ENCODE measurements around the gene ARFGAP1. TPM values are rescaled to one million over a fixed set of nuclear protein-coding genes. Genes with fewer than 3 reads are reported as not detected.
"Not testable (repeated sequence)": the region's sequence is repeated elsewhere in the genome, so short reads cannot be mapped to it uniquely, and the experiment has no call there.

Gene ARFGAP1
- polyA plus RNA-seq, 4 donors = 62.3 to 77.0 (median 67.9) TPM

DNA sequence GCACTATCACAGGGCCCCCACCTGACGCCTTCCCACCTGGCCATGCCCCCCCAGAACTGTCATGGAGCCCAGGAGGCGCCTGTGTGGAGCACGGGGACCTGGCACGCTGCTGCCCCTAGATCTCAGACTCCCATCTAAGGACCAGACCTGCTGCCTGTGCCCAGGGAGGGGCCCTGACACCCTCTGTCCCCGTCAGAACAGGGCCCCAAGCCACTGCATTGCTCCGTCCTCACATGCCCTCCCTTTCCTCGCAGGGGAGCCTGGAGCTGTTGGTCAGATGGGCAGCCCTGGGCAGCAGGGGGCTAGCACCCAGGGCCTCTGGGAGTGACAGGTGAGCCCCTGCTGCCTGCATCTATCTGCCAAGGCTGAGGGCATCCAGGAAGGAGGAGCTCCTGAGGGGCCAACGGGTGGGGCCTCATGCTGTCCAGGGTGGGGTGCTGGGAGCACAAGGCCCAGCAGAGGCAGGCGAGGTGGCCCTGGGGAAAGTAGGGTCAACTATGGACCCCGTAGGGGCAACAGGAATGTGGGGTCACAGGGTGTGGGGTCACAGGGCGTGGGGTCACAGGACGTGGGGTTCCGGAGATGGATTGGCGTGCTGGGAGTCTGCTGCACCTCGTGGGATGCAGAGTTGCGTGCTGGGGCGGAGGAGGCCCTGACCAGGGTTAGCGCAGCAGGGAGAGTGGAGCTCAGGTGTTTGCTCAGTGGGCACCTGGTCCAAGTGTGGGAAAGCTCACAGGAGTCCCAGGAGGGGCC lies 56.9 kb downstream of the ARFGAP1 start:
- no peak for DNase-seq (ENCODE audit: low read depth in 4 of 4, low spot score in 3 of 4)

DNA sequence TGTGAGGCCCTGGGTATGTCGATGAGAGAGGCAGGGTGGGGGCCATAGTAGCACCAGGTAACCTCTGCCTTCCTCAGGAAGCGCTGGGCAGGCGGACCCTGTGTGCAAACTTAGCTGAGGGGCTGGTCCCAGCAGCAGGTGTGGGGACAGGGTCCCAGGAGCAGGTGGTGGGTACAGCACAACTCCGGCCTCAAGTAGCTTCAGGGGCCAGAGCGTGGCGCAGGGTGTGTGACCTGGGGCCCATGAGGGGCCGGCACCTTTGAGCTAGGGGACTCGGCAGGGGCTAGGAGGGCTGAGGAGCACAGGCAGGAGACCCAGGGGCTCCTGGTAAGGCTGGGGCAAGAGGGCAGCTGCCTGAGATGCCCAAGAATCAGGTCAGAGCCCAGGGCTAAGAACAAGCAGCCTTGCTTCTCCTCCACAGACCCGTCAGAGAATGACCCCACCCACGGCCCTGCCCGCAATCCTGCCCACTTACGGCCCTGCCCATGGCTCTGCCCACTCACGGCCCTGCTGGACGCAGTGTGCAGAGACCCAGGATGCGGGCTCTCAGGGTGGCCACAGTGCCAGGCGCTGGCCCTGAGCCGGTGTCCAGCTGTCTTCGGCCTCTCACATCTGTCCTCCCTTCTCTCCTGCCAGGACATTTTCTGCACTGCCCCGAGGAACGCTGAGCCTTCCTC lies 57.6 kb downstream of the ARFGAP1 start:
- DNase-seq (ENCODE audit: low read depth in 4 of 4, low spot score in 3 of 4) = no peak

DNA sequence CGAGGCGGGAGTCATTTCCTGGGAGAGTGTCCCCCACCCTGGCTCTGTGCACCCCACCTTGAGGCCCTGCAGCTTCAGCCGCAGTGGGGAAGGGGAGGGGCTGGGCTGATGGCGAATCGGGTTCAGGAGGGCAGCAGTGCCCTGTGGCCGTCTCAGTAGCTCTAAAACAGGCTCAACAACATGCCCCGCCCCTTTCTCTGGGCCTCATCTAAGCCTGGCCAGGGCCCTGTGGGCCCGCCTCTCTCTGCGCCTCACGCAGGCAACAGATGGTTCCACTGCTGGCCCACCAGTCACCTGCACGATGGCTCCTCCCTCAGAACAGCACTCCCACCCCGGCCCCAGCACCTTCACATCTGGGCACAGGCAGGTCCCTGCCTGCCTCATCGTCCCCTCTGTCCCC lies 58.3 kb downstream of the ARFGAP1 start:
- no peak for DNase-seq (ENCODE audit: low read depth in 4 of 4, low spot score in 3 of 4)

DNA sequence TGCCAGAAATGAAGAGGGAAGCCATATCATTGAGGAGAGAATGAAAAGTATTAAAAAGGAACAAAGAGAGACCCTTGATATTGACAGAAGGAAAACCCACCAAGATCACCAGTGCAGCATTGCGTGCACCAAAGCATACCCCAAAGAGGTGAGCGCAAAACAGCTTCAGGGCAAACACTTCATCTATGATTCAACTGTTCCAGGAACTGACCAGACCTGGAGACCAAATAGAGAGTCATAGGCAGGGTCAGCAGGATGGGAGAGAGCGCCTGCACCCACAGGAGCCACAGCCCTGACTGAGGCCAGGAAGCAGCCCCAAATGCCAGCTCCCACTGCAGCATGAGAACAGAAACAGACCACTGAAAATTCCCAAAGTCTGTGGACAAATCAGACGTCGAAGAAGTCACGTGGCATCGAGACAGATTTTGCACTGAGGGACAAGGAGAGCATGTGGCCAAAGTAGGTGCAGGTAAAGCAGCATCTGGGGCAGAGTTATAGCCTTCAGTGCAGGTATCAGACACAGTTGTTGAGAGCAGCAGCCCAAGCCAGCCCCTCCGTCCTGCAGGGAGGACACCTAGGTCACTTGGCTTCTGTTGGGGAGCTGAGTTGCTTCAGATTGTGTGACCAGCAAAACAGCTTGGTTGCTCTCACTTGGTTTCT lies 59.3 kb downstream of the ARFGAP1 start:
- no peak for DNase-seq (ENCODE audit: low read depth in 4 of 4, low spot score in 3 of 4)

DNA sequence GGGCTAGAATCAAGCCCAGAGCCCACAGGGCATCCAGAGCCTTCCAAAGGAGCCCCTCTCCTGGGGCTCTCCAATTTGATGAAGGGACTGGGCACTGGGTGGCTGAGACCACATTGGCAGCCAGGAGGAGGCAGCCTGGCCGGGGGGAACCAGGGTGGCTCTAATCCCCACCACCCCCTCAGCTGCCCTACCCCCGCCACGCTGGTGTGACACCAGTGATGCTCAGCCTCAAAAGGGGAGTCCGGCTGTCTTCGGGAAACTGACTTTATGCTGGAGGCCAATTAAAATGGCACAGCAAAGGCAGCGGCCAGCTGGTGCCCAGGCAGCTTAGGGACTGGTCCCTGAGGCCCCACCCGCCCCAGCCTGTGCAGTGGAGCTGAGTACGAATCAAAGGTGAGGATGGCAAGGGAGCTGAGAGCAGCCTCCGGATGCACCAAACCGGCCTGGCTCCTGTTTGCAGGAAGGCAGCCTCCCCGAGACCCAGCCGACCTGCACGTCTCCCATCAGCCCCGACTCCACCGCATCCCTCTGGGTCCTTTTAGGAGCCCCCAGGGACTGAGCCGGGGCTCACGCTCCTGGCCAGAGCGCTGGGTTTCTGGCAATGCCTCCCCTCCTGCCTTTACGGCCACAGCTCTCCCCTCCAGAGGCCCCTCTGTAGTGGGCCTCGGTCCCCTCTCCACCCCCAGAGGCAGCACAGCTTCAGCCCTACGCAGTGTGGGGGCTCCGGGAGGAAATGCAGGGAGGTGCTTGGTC lies 60.1 kb downstream of the ARFGAP1 start:
- no peak for DNase-seq (ENCODE audit: low read depth in 4 of 4, low spot score in 3 of 4)

DNA sequence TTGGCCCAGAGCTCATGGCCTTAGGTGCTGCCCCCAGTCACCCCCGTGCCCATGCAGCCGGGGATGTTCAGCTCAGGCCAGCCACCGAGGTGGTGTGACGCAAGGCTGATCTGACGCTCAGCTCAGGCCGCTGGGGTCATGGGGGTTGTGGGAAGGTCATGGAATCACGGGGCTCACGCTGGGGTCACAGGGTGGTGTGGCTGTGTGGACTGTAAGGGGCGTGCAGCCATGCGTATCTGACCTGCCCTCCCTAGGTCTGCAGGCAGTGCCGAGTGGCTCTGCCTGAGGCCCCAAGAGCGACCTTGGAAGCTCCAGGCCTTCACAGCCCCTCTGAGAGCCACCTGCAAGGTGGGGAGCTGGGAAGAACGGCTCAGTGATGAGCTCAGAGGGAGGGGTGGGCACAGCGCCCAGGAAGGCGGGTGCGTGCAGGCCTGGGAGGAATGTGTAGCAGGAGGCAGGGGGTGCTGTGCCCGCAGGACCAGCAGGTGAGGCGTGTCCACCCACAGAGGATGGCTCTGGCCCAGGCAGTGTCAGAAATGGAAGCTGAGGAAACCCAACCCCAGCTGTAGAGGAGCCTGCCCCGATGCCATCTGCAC lies 60.7 kb downstream of the ARFGAP1 start:
- no peak for DNase-seq (ENCODE audit: low read depth in 4 of 4, low spot score in 3 of 4)

DNA sequence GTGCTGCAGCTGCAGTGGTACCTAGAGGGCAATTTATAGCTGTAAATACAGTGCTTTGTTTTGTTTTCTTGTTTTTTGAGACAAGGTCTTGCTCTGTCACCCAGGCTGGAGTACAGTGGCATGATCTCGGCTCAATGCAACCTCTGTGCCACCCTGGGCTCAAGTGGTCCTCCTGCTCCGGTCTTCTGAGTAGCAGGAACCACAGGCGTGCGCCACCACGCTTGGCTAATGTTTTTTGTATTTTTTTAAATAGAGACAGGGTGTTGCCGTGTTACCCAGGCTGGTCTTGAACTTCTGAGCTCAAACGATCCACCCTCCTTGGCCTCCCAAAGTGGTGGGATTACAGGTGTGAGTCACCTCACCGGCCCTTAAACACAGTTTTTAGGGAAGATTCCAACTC lies 61.7 kb downstream of the ARFGAP1 start:
- DNase-seq (ENCODE audit: low read depth in 4 of 4, low spot score in 3 of 4) = no peak

DNA sequence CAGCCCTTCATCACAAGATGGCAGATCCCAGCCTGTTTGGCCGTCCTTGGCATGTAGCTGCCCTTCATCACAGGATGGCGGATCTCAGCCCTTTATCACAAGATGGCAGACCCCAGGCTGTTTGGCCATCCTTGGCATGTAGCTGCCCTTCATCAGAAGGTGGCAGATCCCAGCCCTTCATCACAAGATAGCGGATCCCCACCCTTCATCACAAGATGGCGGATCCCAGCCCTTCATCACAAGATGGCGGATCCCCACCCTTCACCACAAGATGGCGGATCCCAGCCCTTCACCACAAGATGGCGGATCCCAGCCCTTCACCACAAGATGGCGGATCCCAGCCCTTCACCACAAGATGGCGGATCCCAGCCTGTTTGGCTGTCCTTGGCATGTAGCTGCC lies 62.4 kb downstream of the ARFGAP1 start:
- not testable (repeated sequence) for DNase-seq (ENCODE audit: low read depth in 4 of 4, low spot score in 3 of 4)

DNA sequence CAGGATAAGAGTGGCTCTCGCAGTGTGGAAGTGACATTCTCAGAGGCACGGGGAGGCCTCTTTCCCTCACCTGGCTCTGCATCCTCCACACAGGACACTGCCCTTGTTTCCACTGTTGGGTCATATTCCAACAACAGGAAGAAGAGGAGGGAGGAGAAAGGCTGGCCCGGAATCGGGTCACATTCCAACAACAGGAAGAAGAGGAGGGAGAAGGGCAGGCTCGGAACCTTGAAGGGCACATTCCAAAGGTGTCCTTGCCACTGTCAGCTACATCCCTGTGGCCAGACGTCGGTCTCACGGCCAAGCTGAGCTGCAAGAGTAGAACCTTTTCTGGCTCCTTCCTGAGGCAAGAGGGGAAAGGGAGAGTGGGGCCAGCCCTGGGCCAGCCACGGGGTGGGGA lies 63.1 kb downstream of the ARFGAP1 start:
- no peak for DNase-seq (ENCODE audit: low read depth in 4 of 4, low spot score in 3 of 4)

DNA sequence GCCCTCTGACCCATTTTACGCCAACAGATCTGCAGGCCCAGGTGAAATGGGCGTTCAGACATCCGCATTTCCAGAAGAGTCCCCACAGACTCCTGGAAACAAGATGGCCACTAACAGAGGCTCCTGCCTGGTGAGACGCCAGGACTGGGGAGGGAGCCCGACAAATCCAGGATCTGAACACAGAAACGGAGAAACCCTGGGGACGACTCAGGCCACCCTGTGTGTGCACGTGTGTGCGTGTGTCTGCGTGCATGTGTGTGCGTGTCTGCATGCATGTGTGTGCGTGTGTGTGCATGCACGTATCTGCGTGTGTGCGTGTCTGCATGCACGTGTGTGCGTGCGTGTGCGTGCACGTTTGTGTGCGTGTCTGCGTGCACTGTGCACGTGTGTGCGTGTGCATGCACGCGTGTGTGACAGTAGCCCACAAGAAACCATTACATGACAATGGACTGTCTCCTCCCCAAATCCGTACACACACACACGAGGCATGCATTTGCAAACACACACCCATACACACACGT lies 63.7 kb downstream of the ARFGAP1 start:
- DNase-seq (ENCODE audit: low read depth in 4 of 4, low spot score in 3 of 4) = no peak

DNA sequence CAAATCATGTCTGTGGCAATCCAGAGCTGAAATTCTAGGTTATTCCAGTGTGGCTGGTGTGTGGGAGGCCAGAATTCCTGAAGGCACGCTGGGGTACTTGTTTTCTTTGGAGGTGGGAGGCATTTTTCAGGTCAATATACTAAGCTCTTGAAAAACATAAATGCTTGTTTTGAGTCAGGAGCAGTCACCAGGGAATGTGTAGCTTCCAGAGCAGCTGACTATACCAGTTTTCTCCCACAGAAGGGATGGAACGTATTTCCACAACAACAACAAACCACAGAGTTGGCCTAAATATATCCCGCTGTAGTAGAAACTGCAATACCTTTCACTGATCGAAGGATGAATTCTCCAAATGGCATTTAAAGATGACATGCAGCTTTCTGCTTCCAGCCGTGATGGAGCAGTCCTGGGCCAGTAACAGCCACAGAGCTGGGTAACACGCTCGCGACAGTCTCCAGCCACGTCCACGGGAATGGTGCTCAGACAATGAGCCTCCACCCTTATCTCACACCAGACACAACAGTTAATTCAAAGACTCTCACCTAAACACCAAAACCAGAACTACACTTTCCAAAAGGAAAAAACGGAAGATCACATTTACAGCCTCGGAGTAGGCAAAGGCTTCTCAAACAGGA lies 65.3 kb downstream of the ARFGAP1 start:
- no peak for DNase-seq (ENCODE audit: low read depth in 4 of 4, low spot score in 3 of 4)

Other genes starting within 250 kb of the ARFGAP1 start
- 10 to 100 TPM; 43.5 to 50.1 (median 48.4) TPM for gene YTHDF1, start 56.7 kb upstream of the ARFGAP1 start, polyA plus RNA-seq (ENCODE audit: insufficient read length in 4 of 4)
- 1 to 10 TPM in 3 of 4 donors, under 1 TPM in 1; 0.44 to 2.7 (median 2.1) TPM for gene BIRC7, start 36.9 kb upstream of the ARFGAP1 start, polyA plus RNA-seq (ENCODE audit: insufficient read length in 4 of 4)
- gene NKAIN4, start 18.4 kb upstream of the ARFGAP1 start, polyA plus RNA-seq (ENCODE audit: insufficient read length in 4 of 4) = 10 to 100 TPM; 26.0 to 41.5 (median 29.8) TPM
- gene COL20A1, start 20.4 kb downstream of the ARFGAP1 start, polyA plus RNA-seq (ENCODE audit: insufficient read length in 4 of 4) = under 1 TPM; 0.67 to 0.97 (median 0.78) TPM
- 10 to 100 TPM in 3 of 4 donors, 1 to 10 TPM in 1; 6.1 to 14.7 (median 12.7) TPM for gene CHRNA4, start 88.5 kb downstream of the ARFGAP1 start, polyA plus RNA-seq (ENCODE audit: insufficient read length in 4 of 4)
- 1 to 10 TPM; 4.9 to 9.0 (median 5.1) TPM for gene KCNQ2, start 199.8 kb downstream of the ARFGAP1 start, polyA plus RNA-seq (ENCODE audit: insufficient read length in 4 of 4)
- 1 to 10 TPM in 3 of 4 donors, under 1 TPM in 1; 0.56 to 3.8 (median 1.4) TPM for gene EEF1A2, start 226.3 kb downstream of the ARFGAP1 start, polyA plus RNA-seq (ENCODE audit: insufficient read length in 4 of 4)
- 100 to 1,000 TPM; 159 to 425 (median 233) TPM for gene PPDPF, start 248.0 kb downstream of the ARFGAP1 start, polyA plus RNA-seq (ENCODE audit: insufficient read length in 4 of 4)

Data from right renal pelvis (tissue), 4 donors.